Right renal cortex interstitium (tissue), 3 donors: ENCODE measurements around the gene TAB2. TPM values are rescaled to one million over a fixed set of nuclear protein-coding genes. Genes with fewer than 3 reads are reported as not detected.

Experiments
- DNase-seq, 3 donors: peaks; one replicate each; pipeline ENCODE4 v3.0.0-alpha.2; 2013; ENCODE audit warnings: low read depth in 3 of 3, low spot score in 2 of 3
- polyA plus RNA-seq, 3 donors: library from polyadenylated mRNA; unstranded; fragments of 120-200 nt; gene quantifications; one replicate each; pipeline ENCODE4 v1.2.1, GENCODE V29; 2013; ENCODE audit not compliant: insufficient read length in 3 of 3

TAB2 gene
- polyA plus RNA-seq, 3 donors, result 94.2 to 111 (median 100) TPM

GRCh38 chr6:149405823-149406765 is 88.6 kb downstream of the TAB2 start:
- DNase-seq, result no peak

DNA sequence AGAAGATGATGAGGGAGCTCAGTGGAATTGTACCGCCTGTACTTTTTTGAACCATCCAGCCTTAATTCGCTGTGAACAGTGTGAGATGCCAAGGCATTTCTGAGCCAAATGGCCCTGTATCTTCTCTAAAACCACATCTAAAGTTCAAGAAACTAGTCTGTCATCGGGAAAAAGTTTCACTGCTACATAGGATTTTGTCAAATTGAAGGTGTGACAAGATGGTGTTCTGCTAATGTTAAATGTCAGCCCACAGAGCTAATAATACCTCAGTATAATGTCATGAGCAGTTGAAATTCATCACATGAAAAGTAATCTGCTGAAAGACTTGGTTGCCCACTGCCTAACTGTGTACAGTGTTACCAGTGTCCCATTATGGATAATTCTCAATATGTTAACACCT is 92.1 kb downstream of the TAB2 start:
- no peak for DNase-seq

- DNase-seq, result no peak
Observed at GRCh38 chr6:149410557-149410956, 93.0 kb downstream of the TAB2 start.

- DNase-seq, result no peak
Observed at GRCh38 chr6:149414009-149414408, 96.5 kb downstream of the TAB2 start.

DNA sequence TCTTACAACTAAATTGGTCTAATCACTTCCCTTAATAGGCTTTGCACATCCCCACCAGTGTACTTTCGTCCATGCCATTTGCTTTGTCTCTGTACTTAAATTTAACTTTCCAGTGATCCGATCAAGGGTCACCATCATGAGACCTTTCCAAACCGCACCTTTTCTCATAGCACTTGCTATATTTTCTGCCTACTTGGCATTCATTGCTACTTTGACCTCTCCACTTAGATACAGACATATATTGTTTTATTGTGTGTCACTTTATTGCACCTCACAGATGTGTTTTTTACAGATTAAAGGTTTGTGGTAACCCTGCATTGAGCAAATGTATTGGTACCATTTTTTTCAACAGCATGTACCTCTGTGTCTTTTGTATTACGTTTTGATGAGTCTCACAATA is 97.3 kb downstream of the TAB2 start:
- no peak for DNase-seq

DNA sequence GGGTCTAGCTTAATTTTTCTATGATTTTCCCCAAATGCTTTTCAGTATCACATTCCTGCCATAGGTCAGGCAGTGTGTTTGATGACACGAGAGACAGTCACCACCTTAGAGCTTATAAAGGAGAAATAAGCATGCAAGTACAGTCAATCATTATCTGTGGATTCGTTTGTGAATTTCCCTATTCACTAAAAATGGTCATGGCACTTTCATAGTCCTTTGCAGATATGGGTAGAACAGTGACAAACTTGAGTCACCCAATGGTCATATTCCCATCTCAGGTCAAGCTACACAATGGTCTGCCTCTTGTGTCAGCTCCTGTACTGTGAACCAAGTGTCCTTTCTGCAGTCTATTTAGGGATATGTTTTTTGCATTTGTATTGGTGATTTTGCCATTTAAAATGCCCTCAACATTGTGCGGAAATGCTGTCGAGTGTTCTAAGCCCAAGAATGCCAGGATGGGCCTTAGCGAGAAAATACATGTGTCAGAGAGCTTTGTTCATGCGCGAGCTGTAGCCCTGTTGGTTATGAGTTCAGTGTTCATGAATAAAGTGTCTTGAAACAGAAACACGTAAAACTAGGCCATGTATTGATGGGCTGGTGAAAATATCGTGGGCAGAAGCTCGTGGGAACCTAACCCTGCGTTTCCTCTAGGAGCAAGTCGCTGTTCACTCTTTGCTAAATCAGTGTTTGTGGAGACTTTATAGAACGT is 102.3 kb downstream of the TAB2 start:
- DNase-seq, result no peak

DNA sequence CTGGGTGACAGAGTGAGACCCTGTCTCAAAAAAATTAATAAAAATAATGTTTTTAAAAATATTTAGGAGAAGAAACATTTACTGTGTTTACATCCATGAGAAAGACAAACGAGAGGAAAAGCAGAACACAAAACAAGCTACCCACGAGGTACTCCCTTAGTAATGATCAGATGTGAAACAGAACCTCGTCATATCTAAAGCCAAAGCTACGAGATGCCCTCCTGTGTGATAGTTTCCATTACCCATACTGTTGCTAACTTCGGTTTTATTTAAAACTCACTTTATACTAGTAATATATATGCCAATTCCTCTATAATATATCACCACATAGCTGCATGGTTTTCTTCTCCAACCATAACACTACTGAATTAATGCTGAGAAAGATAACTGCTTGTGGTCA is 103.6 kb downstream of the TAB2 start:
- no peak for DNase-seq

- DNase-seq, result no peak
Observed at GRCh38 chr6:149422581-149422980, 105.1 kb downstream of the TAB2 start.

DNA sequence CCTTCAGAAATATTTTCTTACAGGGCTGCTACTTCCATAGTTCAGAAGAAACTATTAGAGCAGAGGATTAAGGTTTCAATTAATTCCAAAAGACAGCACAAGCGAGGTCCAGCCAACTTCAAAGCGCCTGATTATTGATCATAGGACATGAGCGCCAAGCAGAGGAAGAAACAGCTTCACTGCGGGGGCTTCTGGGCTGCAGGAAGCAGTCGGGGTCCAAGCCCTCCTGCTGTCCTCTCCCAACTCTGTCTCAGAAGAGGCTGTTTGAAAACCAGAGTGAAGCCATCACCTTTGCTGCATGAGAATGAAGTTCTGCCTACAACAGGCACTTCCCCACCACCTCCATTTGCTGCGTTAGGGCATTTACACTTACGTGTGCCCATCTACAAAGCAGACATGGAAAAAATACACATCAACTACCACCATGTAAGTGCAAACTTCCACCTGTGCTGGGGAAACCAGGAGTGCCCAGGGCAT is 106.5 kb downstream of the TAB2 start:
- no peak for DNase-seq

DNA sequence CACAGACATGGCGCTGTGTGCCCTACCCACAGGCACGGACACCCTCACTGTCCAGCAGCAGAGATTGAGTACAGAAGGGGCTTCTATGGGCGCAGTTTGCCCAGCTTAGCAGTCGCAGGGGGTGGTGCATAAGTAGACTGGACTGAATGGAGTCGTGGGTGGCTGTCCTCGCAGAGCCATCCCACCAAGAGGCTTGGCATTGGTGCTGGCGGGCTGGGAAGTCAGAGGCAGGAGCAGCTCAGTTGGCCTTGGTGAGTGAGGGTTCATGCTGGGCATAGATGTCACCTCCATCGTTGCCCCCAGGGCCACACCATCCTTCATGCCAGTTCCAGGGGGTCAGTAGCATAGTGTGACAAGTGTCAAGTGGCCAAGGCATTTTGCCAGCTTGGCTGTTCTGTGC is 107.7 kb downstream of the TAB2 start:
- DNase-seq, result no peak

DNA sequence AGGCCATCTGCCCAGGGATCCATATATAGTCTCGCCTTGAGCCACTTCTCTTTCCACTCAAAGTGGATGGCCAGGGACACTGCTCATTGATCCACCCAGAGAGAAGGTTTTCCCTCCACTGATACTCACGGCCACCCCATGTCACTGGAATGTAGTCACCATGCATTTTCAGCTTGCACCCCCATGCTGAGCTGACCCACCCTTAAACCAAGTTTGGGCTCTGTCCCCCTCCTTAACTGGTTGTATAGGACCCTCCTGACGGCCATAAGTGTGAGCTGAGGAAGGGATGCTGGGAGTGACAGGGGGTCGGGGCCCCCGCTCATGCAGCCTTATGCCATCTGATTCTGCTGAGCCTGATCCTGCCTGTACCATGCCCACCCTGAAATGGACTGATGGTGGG is 108.2 kb downstream of the TAB2 start:
- no peak for DNase-seq

DNA sequence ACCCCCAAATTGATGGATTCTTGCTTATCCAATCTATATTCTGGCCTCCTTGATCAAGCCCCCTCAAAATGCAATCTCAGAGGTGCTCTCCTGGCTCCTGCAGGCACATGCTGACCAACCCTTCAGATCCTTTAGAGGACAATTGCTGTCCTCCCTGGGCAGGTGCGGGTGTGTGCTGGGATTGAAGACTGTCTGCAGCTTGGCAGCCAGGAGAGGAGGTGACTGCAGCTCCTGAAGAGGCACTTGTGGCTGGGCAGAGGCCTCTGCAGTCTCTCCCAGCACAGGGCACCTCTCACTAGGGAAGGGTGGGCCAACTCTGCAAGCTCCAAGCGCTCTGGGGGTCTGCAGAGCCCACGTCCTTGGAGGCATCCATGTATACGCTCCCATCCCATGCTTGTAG is 111.1 kb downstream of the TAB2 start:
- DNase-seq, result no peak

GRCh38 chr6:149429427-149430360 is 112.2 kb downstream of the TAB2 start:
- DNase-seq, result no peak

GRCh38 chr6:149431905-149432775 is 114.6 kb downstream of the TAB2 start:
- peak; percentile 67 to 72 (median 72) for DNase-seq

GRCh38 chr6:149433405-149433804 is 115.9 kb downstream of the TAB2 start:
- DNase-seq, result no peak

DNA sequence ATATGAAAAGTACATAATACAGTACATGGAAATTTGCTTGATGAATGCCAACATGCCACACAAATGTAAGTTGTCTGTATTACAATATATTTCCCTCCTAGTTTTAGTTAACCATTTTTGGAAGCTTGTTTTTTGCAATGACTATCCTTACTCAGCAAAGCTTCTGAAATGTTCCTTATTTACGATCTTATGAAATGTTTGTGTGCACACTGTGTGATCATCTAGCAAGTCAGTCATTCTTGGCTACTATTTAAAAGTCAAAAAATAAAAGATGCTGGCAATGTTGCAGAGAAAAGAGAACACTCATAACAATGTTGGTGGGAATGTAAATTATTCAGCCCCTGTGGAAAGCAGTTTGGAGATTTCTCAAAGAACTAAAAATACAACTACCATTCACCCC is 116.4 kb downstream of the TAB2 start:
- DNase-seq, result no peak

GRCh38 chr6:149435919-149436586 is 118.5 kb downstream of the TAB2 start:
- no peak for DNase-seq

DNA sequence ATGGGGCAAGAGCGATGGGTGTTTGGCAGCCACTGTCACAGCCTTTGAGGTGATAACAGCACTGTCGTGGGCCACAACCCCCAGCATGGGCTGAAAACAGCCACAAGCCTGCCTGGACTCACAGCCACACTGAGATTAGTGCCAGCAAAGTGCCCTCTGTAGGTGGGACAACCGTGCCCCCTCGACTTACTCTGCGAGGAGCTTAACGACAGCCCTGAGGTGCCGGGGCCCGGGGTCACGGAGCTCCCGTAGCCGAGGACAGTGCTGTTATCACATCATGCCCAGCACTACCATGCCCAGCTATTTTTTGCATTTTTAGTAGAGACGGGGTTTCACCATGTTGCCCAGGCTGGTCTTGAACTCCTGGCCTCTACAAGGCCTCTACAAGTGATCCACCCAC is 119.1 kb downstream of the TAB2 start:
- DNase-seq, result no peak

GRCh38 chr6:149437212-149437611 is 119.7 kb downstream of the TAB2 start:
- DNase-seq, result no peak
